T-cell (primary cell): Measurements from ENCODE around the gene STXBP6. TPM values are rescaled to one million over a fixed set of nuclear protein-coding genes. Genes with fewer than 3 reads are reported as not detected.

Experiments used
- ATAC-seq, 4 experiments: fragments of 200-7000 bp in 3 of 4; fragments of 150-1000 bp in 1 of 4; cut with Tn5 transposase; replicated peaks in 1 of 4; 1 replicate in 3 of 4; 2 replicates in 1 of 4; pipeline ENCODE4 v1.10.0; 2021; ENCODE audit warnings: moderate library complexity in 3 of 4, mild to moderate bottlenecking in 2 of 4, moderate number of reproducible peaks in 1 of 4
- CTCF ChIA-PET, 2 donors: fragments of 300-600 bp; sonication (Branson Sonifier 250); formaldehyde crosslinking; loops; one replicate each; lab custom pipeline; 2022; ENCODE audit warnings: antibody characterized with exemption in 2 of 2; lab: Charles Lee
- POLR2A ChIA-PET, 2 donors: fragments of 300-600 bp; sonication (Branson Sonifier 250); formaldehyde crosslinking; loops; one replicate each; lab custom pipeline; 2022; ENCODE audit warnings: antibody characterized with exemption in 2 of 2; lab: Charles Lee
- DNase-seq, 35 experiments: peaks; one replicate each; pipeline versions ENCODE4 v3.0.0 to v3.0.0-alpha.2; 2013 to 2023
- H3K27ac ChIP-seq: one replicate; pipeline ENCODE4 v1.5.1; 2013; ENCODE audit warnings: low read length
- H3K27me3 ChIP-seq, 2 experiments: replicated peaks in 1 of 2; 1 replicate in 1 of 2; 2 replicates in 1 of 2; pipeline versions ENCODE4 v1.6.1 to v1.7.0; 2013; ENCODE audit warnings: low read length in 1 of 2, mixed read lengths in 1 of 2; ENCODE audit not compliant: control insufficient read depth in 2 of 2, insufficient read depth in 2 of 2; ENCODE audit errors: extremely low read depth in 1 of 2
- H3K36me3 ChIP-seq, 2 donors: 1 replicate in 1 of 2; 2 replicates in 1 of 2; pipeline versions ENCODE4 v1.6.1 to v1.7.0; 2013; ENCODE audit warnings: low read length in 1 of 2; ENCODE audit not compliant: control insufficient read depth in 2 of 2, insufficient read depth in 1 of 2; ENCODE audit errors: extremely low read depth in 1 of 2
- H3K4me1 ChIP-seq, 2 experiments: 1 replicate in 1 of 2; 2 replicates in 1 of 2; pipeline versions ENCODE4 v1.6.1 to v1.7.0; 2013; ENCODE audit warnings: low read length in 2 of 2, mixed read lengths in 1 of 2; ENCODE audit not compliant: insufficient read depth in 2 of 2, control insufficient read depth in 1 of 2; ENCODE audit errors: extremely low read depth in 1 of 2
- H3K4me3 ChIP-seq, 2 donors: 1 replicate in 1 of 2; 2 replicates in 1 of 2; pipeline versions ENCODE4 v1.5.1 to v1.7.0; 2013; ENCODE audit warnings: mild to moderate bottlenecking in 2 of 2, low read length in 1 of 2, moderate library complexity in 1 of 2; ENCODE audit not compliant: control insufficient read depth in 1 of 2; ENCODE audit errors: extremely low read depth in 1 of 2
- H3K9me3 ChIP-seq: 2 replicates; pipeline ENCODE4 v1.7.0; 2013
- H3K27ac Mint-ChIP-seq, 2 donors: one replicate each; pipeline ENCODE4 v1.8.0; 2020 to 2021; ENCODE audit warnings: mild to moderate bottlenecking in 2 of 2, mixed read lengths in 2 of 2
- H3K27me3 Mint-ChIP-seq, 2 donors: one replicate each; pipeline ENCODE4 v1.8.0; 2021 to 2022; ENCODE audit warnings: mixed read lengths in 2 of 2
- H3K36me3 Mint-ChIP-seq: one replicate; pipeline ENCODE4 v1.8.0; 2021; ENCODE audit warnings: mixed read lengths
- H3K4me1 Mint-ChIP-seq, 3 donors: one replicate each; pipeline ENCODE4 v1.8.0; 2020 to 2022; ENCODE audit warnings: mixed read lengths in 3 of 3, mild to moderate bottlenecking in 1 of 3
- H3K4me3 Mint-ChIP-seq, 3 donors: one replicate each; pipeline ENCODE4 v1.8.0; 2020 to 2022; ENCODE audit warnings: mild to moderate bottlenecking in 3 of 3, mixed read lengths in 3 of 3, moderate library complexity in 3 of 3
- H3K9me3 Mint-ChIP-seq, 3 donors: one replicate each; pipeline ENCODE4 v1.8.0; 2020 to 2022; ENCODE audit warnings: mixed read lengths in 3 of 3
- WGBS: methylation state at CpG from one replicate; pipeline ENCODE4 v1.1.5; 2013; ENCODE audit warnings: missing lambda C conversion rate; ENCODE audit not compliant: insufficient coverage; 5-methylcytosine and 5-hydroxymethylcytosine counted together
- total RNA-seq, 35 experiments: library from RNA in 6 of 35; stranded (reverse) in 6 of 35; fragments of 120-200 nt in 1 of 35; gene quantifications; one replicate each; pipeline versions ENCODE4 v1.2.1 to v1.2.4 and lab custom pipeline; 2013 to 2026

The STXBP6 gene
- total RNA-seq, 5 donors from 2014 or later (not counting 1 experiment from before 2014, with no cell fraction given): 0.25 TPM; not detected in 4

GRCh38 chr14:24996930-24997725, 52.8 kb downstream of the STXBP6 start:
- Mint-ChIP-seq H3K4me1 (no peaks in the 10 kb centered on the region), H3K36me3 (no peaks in the 10 kb centered on the region), H3K4me3 (no peak overlapping the region), H3K9me3 (no peaks in the 10 kb centered on the region), H3K27me3 (peaks cover 2 to 6% of the 10 kb centered on the region in 2 donors), H3K27ac (no peak overlapping the region)
- Histone ChIP-seq H3K36me3 (no peaks in the 10 kb centered on the region), H3K4me1 (no peaks in the 10 kb centered on the region), H3K4me3 (no peak overlapping the region), H3K27ac (no peak overlapping the region), H3K9me3 (no peaks in the 10 kb centered on the region), H3K27me3 (no peaks in the 10 kb centered on the region)
- ChIA-PET CTCF (no interaction called here), POLR2A (no interaction called here)
- no peak for DNase-seq
- no peak for ATAC-seq
- 78% methylated on average over 2 of the region's 6 CpGs for WGBS

GRCh38 chr14:24995016-24995415, 54.9 kb downstream of the STXBP6 start:
- Histone ChIP-seq H3K27ac (no peak overlapping the region), H3K4me1 (no peaks in the 10 kb centered on the region), H3K27me3 (no peaks in the 10 kb centered on the region), H3K4me3 (no peak overlapping the region), H3K36me3 (no peaks in the 10 kb centered on the region), H3K9me3 (no peaks in the 10 kb centered on the region)
- WGBS: no CpG with 5 or more reads among the region's 4 CpGs
- ChIA-PET POLR2A (no interaction called here), CTCF (no interaction called here)
- Mint-ChIP-seq H3K27ac (no peak overlapping the region), H3K36me3 (no peaks in the 10 kb centered on the region), H3K4me1 (no peaks in the 10 kb centered on the region), H3K27me3 (peaks cover 4 to 7% of the 10 kb centered on the region in 2 donors), H3K9me3 (no peaks in the 10 kb centered on the region), H3K4me3 (no peak overlapping the region)
- DNase-seq (no peak), ATAC-seq (no peak)

DNA sequence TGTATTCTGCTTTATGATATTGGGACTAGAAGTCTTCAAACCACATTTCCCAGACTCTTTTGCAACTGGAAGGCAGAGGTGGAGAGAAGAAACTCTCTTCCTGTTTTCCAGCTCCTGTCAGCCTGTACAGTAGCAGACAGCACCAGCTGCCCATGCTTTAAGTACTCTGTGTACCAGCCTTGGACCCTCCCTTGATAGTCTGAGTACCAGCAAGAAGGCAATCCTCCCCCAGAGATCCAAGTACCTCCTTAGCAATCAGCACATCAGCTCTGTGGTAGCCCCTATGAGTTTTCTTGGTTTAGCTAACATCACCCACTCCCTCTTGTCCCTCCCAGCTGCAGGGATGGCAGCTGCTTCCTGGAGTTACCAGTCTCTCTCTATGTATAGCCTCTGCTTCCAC, 56.3 kb downstream of the STXBP6 start:
- Mint-ChIP-seq H3K27ac (no peak overlapping the region), H3K27me3 (peaks cover 5 to 7% of the 10 kb centered on the region in 2 donors), H3K9me3 (no peaks in the 10 kb centered on the region), H3K4me1 (no peaks in the 10 kb centered on the region), H3K4me3 (no peak overlapping the region), H3K36me3 (no peaks in the 10 kb centered on the region)
- H3K27ac ChIP-seq: no peak overlapping the region
- H3K4me3 ChIP-seq: no peak overlapping the region
- no peaks in the 10 kb centered on the region for H3K4me1 ChIP-seq
- no peaks in the 10 kb centered on the region for H3K36me3 ChIP-seq
- no peak for ATAC-seq
- no peak for DNase-seq
- POLR2A ChIA-PET: no interaction called here
- H3K27me3 ChIP-seq: no peaks in the 10 kb centered on the region
- no peaks in the 10 kb centered on the region for H3K9me3 ChIP-seq
- CTCF ChIA-PET: no interaction called here

DNA sequence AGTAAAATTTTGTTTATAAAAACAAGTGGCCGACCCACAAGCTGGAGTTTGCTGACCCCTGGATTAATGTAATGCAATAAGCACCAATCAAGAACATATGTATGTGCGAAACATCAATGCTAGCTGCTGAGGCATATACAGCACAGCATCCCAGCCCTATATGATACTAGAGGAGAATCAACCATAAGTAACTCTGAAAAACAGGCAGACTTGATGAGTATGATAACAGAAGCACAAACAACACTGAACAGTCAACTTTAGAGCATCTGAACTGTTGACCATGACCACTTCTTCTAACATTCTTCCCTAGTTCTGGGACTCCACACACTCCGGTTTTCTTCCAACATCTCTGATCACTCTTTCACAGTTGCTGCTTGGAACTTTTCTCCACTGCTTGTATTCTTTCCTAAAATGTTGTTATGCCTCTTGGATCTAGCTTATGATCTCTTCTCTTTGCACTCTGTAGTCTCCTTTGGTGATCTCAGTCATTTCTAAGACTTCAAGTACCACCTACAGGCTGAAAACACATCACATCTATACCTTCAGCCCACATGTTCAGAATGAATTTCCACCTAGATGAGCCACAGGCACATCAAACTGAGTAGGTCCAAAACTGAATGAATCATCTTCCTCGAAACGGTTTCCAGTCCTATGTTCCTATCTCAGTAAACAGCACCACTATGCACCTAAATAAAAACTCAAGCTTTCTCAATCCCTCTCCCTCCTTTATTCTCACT, 57.2 kb downstream of the STXBP6 start:
- no peaks in the 10 kb centered on the region for H3K4me1 ChIP-seq
- no peak overlapping the region for H3K4me3 ChIP-seq
- Mint-ChIP-seq H3K4me1 (no peaks in the 10 kb centered on the region), H3K36me3 (no peaks in the 10 kb centered on the region), H3K27me3 (peaks cover 8 to 10% of the 10 kb centered on the region in 2 donors), H3K4me3 (no peak overlapping the region), H3K9me3 (no peaks in the 10 kb centered on the region), H3K27ac (no peak overlapping the region)
- WGBS: 79% methylated on average over 4 of the region's 5 CpGs
- H3K9me3 ChIP-seq: no peaks in the 10 kb centered on the region
- ChIA-PET POLR2A (no interaction called here), CTCF (no interaction called here)
- H3K27ac ChIP-seq: no peak overlapping the region
- no peak for DNase-seq
- no peaks in the 10 kb centered on the region for H3K36me3 ChIP-seq
- ATAC-seq: no peak
- no peaks in the 10 kb centered on the region for H3K27me3 ChIP-seq

- Mint-ChIP-seq H3K9me3 (no peaks in the 10 kb centered on the region), H3K4me3 (no peak overlapping the region), H3K27ac (no peak overlapping the region), H3K36me3 (no peaks in the 10 kb centered on the region), H3K27me3 (peaks cover 11 to 14% of the 10 kb centered on the region in 2 donors), H3K4me1 (no peaks in the 10 kb centered on the region)
- ChIA-PET POLR2A (no interaction called here), CTCF (no interaction called here)
- H3K4me1 ChIP-seq: no peaks in the 10 kb centered on the region
- ATAC-seq (no peak), DNase-seq (no peak)
- 85% methylated on average over 6 of the region's 6 CpGs for whole genome bisulfite sequencing
- H3K27me3 ChIP-seq: no peaks in the 10 kb centered on the region
- H3K9me3 ChIP-seq: no peaks in the 10 kb centered on the region
- no peaks in the 10 kb centered on the region for H3K36me3 ChIP-seq
- H3K27ac ChIP-seq: no peak overlapping the region
- no peak overlapping the region for H3K4me3 ChIP-seq
Observed at GRCh38 chr14:24991821-24992220, 58.1 kb downstream of the STXBP6 start.

- WGBS: no CpG with 5 or more reads among the region's 1 CpG
- H3K9me3 Mint-ChIP-seq: no peaks in the 10 kb centered on the region
- DNase-seq (no peak), ATAC-seq (no peak)
- Histone ChIP-seq H3K9me3 (no peaks in the 10 kb centered on the region), H3K4me3 (no peak overlapping the region), H3K27me3 (no peaks in the 10 kb centered on the region), H3K36me3 (no peaks in the 10 kb centered on the region), H3K4me1 (no peaks in the 10 kb centered on the region), H3K27ac (no peak overlapping the region)
- ChIA-PET CTCF (no interaction called here), POLR2A (no interaction called here)
- no peaks in the 10 kb centered on the region for H3K4me1 Mint-ChIP-seq
- peaks cover 11 to 14% of the 10 kb centered on the region in 2 donors for H3K27me3 Mint-ChIP-seq
- H3K4me3 Mint-ChIP-seq: no peak overlapping the region
- H3K36me3 Mint-ChIP-seq: no peaks in the 10 kb centered on the region
- H3K27ac Mint-ChIP-seq: no peak overlapping the region
Observed at GRCh38 chr14:24991288-24991687, 58.7 kb downstream of the STXBP6 start.
